Urinary bladder (tissue), 4 donors: ENCODE measurements around the gene TLR8. TPM values are rescaled to one million over a fixed set of nuclear protein-coding genes. Genes with fewer than 3 reads are reported as not detected.
"Not testable (repeated sequence)": the region's sequence is repeated elsewhere in the genome, so short reads cannot be mapped to it uniquely, and the experiment has no call there.

Experiments
- DNase-seq: peaks from one replicate; pipeline ENCODE4 v3.0.0-alpha.2; 2015; ENCODE audit errors: extremely low spot score
- H3K27ac ChIP-seq: one replicate; pipeline ENCODE4 v1.5.1; 2013; ENCODE audit warnings: low read depth, mild to moderate bottlenecking, moderate library complexity
- H3K36me3 ChIP-seq: one replicate; pipeline ENCODE4 v1.6.1; 2013; ENCODE audit warnings: mild to moderate bottlenecking, moderate library complexity; ENCODE audit not compliant: insufficient read depth
- H3K4me1 ChIP-seq: one replicate; pipeline ENCODE4 v1.6.1; 2013; ENCODE audit warnings: mild to moderate bottlenecking, moderate library complexity; ENCODE audit not compliant: insufficient read depth
- H3K4me3 ChIP-seq: one replicate; pipeline ENCODE4 v1.5.1; 2013; ENCODE audit warnings: low read depth, low read length
- WGBS: extraction: QIAGEN DNeasy Blood & Tissue Kit; methylation state at CpG from one replicate; pipeline ENCODE4 v1.1.7; 2013; 5-methylcytosine and 5-hydroxymethylcytosine counted together
- polyA plus RNA-seq: library from polyadenylated mRNA; stranded (reverse); fragments of 200-250 nt; gene quantifications from one replicate; pipeline ENCODE4 v1.2.3, GENCODE V29; 2013
- total RNA-seq: library from RNA; depleted of rRNA; stranded (reverse); fragments of >200 nt; gene quantifications from one replicate; pipeline ENCODE4 v1.2.3, GENCODE V29; 2014
- donor health status: healthy with polysubstance abuse.
- donor health status: healthy.

The TLR8 gene
- total and polyA plus RNA-seq, 2 donors, result 1.7 to 1.8 TPM

GRCh38 chrX:12955882-12956703 lies 49.7 kb downstream of the TLR8 start:
- DNase-seq, result no peak
- 41% methylated on average over 20 of the region's 20 CpGs for WGBS
- H3K27ac ChIP-seq, result peak overlapping the region; percentile 91

GRCh38 chrX:12956704-12957534 lies 50.5 kb downstream of the TLR8 start:
- DNase-seq, result no peak
- 61% methylated on average over 8 of the region's 8 CpGs for WGBS
- Histone ChIP-seq H3K4me3 (no peak overlapping the region), H3K27ac (peak overlapping the region; percentile 91), H3K4me1 (no peaks in the 10 kb centered on the region), H3K36me3 (no peaks in the 10 kb centered on the region)

More at GRCh38 chrX:12955882-12956703, 49.7 kb downstream of the TLR8 start:
- H3K4me3 ChIP-seq, result no peak overlapping the region
- no peaks in the 10 kb centered on the region for H3K36me3 ChIP-seq
- no peaks in the 10 kb centered on the region for H3K4me1 ChIP-seq

DNA sequence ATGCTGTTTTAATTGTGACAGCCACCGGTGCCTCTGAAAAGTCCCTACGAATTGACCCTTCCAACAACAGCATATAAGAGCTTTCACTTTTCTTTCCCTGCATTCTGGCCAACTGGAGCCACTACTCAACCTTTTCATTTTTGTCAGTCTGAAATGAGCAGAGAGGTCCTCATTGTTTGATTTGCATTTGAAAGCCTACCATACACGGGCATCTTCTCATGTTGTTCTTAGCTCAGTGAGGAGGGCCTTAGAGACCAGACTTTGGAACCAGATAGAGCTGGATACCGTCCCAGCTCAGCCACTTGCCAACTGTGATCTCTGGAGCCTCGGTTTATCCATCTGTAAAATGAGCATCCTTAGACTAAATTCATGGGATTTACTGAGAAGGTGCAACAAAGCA lies 51.6 kb downstream of the TLR8 start:
- Histone ChIP-seq H3K27ac (no peak overlapping the region), H3K4me1 (no peaks in the 10 kb centered on the region), H3K36me3 (no peaks in the 10 kb centered on the region), H3K4me3 (no peak overlapping the region)
- DNase-seq, result no peak
- 69% methylated on average over 5 of the region's 5 CpGs for WGBS

GRCh38 chrX:12958461-12958860 lies 52.0 kb downstream of the TLR8 start:
- H3K36me3 ChIP-seq, result no peaks in the 10 kb centered on the region
- H3K27ac ChIP-seq, result no peak overlapping the region
- H3K4me1 ChIP-seq, result no peaks in the 10 kb centered on the region
- no peak overlapping the region for H3K4me3 ChIP-seq
- no peak for DNase-seq
- WGBS, result 94% methylated on average over 4 of the region's 4 CpGs

GRCh38 chrX:12961196-12961718 lies 54.8 kb downstream of the TLR8 start:
- 62% methylated on average over 2 of the region's 2 CpGs for WGBS
- H3K4me1 ChIP-seq, result no peaks in the 10 kb centered on the region
- DNase-seq, result no peak

DNA sequence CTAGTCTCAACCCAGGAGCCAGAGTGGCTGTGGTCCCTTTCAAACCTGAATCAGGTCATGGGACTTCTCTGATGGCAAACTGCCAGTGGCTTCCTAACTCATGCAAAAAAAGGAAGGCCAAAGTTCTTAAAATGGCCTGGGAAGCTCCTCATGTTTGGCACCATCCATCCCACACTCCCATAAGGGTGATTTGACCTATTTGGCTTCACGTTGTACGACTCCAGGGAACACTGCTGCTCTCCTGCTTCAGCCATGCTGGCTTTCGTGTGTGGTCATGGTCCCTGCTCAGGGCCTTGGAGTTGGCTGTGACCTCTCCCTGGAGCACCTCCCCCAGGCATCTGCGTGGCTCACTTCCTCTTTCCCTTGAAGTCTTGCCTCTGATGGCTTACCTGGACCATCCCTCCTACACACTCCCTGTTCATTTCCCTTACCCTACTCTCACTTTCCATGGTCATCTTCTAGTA lies 55.7 kb downstream of the TLR8 start:
- H3K4me1 ChIP-seq, result no peaks in the 10 kb centered on the region
- DNase-seq, result no peak
- H3K36me3 ChIP-seq, result no peaks in the 10 kb centered on the region
- no peak overlapping the region for H3K4me3 ChIP-seq
- H3K27ac ChIP-seq, result no peak overlapping the region
- WGBS, result 92% methylated on average over 4 of the region's 4 CpGs

More at GRCh38 chrX:12961196-12961718, 54.8 kb downstream of the TLR8 start:
- H3K36me3 ChIP-seq, result no peaks in the 10 kb centered on the region
- no peak overlapping the region for H3K27ac ChIP-seq
- H3K4me3 ChIP-seq, result no peak overlapping the region

DNA sequence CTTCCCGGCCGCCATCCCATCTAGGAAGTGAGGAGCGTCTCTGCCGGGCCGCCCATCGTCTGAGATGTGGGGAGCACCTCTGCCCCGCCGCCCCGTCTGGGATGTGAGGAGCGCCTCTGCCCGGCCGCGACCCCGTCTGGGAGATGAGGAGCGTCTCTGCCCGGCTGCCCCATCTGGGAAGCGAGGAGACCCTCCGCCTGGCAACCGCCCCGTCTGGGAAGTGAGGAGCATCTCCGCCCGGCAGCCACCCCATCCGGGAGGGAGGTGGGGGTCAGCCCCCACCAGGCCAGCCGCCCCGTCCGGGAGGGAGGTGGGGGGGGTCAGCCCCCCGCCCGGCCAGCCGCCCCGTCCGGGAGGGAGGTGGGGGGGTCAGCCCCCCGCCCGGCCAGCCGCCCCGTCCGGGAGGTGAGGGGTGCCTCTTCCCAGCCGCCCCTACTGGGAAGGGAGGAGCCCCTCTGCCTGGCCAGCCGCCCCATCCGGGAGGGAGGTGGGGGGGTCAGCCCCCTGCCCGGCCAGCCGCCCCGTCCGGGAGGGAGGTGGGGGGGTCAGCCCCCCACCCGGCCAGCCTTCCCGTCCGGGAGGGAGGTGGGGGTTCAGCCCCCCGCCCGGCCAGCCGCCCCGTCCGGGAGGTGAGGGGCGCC lies 56.9 kb downstream of the TLR8 start:
- not testable (repeated sequence) for H3K36me3 ChIP-seq, H3K4me3 ChIP-seq, DNase-seq, H3K4me1 ChIP-seq, H3K27ac ChIP-seq
- 85% methylated on average over 18 of the region's 52 CpGs for WGBS

DNA sequence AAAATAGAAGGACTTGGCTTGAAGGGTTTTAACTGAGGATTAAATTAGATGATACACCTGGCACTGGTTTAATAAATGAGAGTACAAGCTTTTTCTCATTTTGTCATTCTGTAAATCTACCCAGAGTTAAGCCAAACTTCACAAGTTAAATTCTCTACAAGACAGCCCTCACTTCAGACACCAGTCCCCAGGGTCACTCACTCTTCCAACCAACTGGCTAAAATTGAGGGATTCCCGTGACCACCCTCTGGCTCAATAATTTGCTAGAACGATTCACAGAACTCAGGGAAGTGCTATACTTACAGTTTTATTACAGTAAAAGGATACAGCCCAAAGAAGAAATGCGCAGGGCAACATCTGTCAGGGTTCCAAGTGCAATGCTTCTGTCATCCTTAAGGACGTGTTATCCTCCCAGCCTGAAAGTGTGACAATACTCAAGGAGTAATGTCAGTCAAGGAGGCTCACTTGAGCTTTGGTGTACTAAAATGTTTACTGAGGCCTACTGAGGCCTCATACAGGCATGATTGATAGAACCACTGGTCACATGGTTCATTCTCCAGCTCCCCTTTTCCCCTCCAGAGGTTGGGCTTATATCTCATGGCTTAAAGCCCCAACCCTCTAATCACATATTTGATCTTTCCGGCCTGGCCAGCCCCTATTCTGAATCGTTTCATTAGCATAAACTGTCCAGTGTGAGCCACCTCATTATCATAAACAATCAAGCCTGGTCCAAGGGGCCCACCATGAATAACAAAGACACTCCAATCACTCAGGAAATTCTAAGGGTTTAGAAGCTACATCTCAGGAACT lies 58.9 kb downstream of the TLR8 start:
- Histone ChIP-seq H3K4me1 (no peaks in the 10 kb centered on the region), H3K27ac (no peak overlapping the region), H3K4me3 (no peak overlapping the region), H3K36me3 (no peaks in the 10 kb centered on the region)
- WGBS, result 53% methylated on average over 6 of the region's 6 CpGs
- DNase-seq, result no peak

GRCh38 chrX:12966151-12966550 lies 59.7 kb downstream of the TLR8 start:
- Histone ChIP-seq H3K27ac (no peak overlapping the region), H3K36me3 (no peaks in the 10 kb centered on the region), H3K4me3 (no peak overlapping the region), H3K4me1 (no peaks in the 10 kb centered on the region)
- 93% methylated on average over 1 of the region's 1 CpG for WGBS
- no peak for DNase-seq

DNA sequence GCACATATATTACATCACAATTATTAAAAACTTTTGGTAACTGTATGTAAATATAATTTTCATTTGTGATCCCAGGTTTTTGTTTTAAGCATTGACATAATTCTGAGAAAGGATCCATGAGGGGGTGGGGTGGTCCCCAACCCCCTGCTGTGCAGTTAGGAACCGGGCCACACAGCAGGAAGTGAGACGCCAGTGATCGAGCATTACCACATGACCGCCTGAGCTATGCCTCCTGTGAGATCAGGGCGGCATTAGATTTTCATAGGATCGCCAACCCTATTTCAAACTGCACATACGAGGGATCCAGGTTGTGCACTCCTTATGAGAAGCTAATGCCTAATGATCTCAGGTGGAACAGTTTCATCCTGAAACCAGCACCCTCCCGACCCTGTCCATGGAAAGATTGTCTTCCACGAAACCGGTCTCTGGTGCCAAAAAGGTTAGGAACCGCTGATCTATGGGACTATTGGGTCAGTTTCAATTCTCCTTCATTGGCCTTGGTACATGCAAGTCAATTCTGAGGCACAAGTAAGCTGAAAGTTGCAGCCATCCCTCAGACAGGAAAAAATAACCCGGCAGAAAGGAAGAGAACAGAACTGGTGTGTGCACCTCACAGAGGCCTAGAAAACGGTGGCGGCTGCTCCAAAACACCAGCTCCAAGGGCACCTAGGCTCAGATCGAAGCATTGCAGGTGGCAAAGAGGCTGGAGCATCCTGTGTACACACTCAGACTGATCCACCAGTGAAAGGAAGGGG lies 61.5 kb downstream of the TLR8 start:
- Histone ChIP-seq H3K4me3 (no peak overlapping the region), H3K27ac (no peak overlapping the region), H3K36me3 (no peaks in the 10 kb centered on the region), H3K4me1 (no peaks in the 10 kb centered on the region)
- 76% methylated on average over 15 of the region's 15 CpGs for WGBS
- DNase-seq, result no peak

DNA sequence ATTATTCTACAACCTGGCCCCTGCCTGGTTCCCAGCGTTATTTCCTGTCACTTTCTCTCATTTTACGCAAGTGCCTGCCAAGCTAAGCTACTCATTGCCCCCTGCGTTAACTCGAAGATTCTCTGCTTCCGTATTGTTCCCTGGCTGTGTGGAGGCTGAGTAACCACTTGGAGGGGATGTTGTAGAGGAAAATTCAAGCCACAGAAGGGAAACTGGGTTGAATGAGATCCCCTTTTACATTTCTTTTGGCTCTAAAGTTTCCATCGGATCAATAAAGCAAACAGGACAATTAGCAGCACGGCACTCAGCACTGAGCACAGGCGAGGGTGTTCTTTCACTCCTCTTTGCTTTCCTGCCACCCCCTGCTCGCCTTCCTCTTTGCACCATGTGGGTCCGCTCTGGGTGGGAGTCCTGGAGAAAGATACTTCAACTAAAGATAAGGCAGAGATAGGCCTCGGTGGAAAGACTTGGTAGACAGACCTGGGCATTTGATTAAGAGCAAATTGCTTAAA lies 64.3 kb downstream of the TLR8 start:
- Histone ChIP-seq H3K4me3 (no peak overlapping the region), H3K4me1 (no peaks in the 10 kb centered on the region), H3K36me3 (no peaks in the 10 kb centered on the region), H3K27ac (peak overlapping the region; percentile 73)
- 15% methylated on average over 11 of the region's 11 CpGs for WGBS
- DNase-seq, result no peak
